Heart right ventricle (tissue), 16 donors: Measurements from ENCODE around the gene SH3RF3. TPM values are rescaled to one million over a fixed set of nuclear protein-coding genes. Genes with fewer than 3 reads are reported as not detected.

ENCODE experiments used
- ATAC-seq, 8 donors: fragments of 200-7000 bp; cut with Tn5 transposase; one replicate each; pipeline ENCODE4 v1.9.1; 2020; ENCODE audit warnings: mild to moderate bottlenecking in 8 of 8, moderate library complexity in 8 of 8, moderate number of reproducible peaks in 1 of 8
- DNase-seq, 2 donors: peaks; one replicate each; pipeline ENCODE4 v3.0.0-alpha.2; 2020
- H3K27ac ChIP-seq, 10 donors: fragments of 200-600 bp; sonication (generic) in 2 of 10; one replicate each; pipeline versions ENCODE4 v1.5.0 to v1.8.0; 2020 to 2022; ENCODE audit warnings: mild to moderate bottlenecking in 3 of 10
- H3K27me3 ChIP-seq, 7 donors: fragments of 200-600 bp; one replicate each; pipeline ENCODE4 v1.8.0; 2021 to 2022; ENCODE audit warnings: mild to moderate bottlenecking in 2 of 7
- H3K36me3 ChIP-seq, 9 donors: fragments of 200-600 bp; sonication (generic) in 1 of 9; one replicate each; pipeline versions ENCODE4 v1.5.0 to v1.8.0; 2020 to 2022; ENCODE audit warnings: mild to moderate bottlenecking in 2 of 9
- H3K4me1 ChIP-seq, 9 donors: fragments of 200-600 bp; sonication (generic) in 1 of 9; one replicate each; pipeline versions ENCODE4 v1.5.0 to v1.8.0; 2020 to 2022; ENCODE audit warnings: mild to moderate bottlenecking in 4 of 9
- H3K4me3 ChIP-seq, 10 donors: fragments of 200-600 bp; sonication (generic) in 2 of 10; one replicate each; pipeline versions ENCODE4 v1.5.0 to v1.8.0; 2020 to 2022; ENCODE audit warnings: mild to moderate bottlenecking in 7 of 10, moderate library complexity in 2 of 10
- H3K9me3 ChIP-seq, 11 donors: fragments of 200-600 bp in 10 of 11; sonication (generic) in 2 of 11; one replicate each; pipeline versions ENCODE4 v1.5.0 to v1.8.0; 2013 to 2022; ENCODE audit warnings: mild to moderate bottlenecking in 2 of 11, control low read depth in 1 of 11, moderate library complexity in 1 of 11
- CTCF ChIP-seq, 9 donors: fragments of 200-600 bp; sonication (generic) in 2 of 9; IDR thresholded peaks; one replicate each; pipeline versions ENCODE4 v1.5.0 to v1.8.0; 2021 to 2022; ENCODE audit warnings: antibody characterized with exemption in 9 of 9, mild to moderate bottlenecking in 5 of 9, moderate library complexity in 1 of 9
- WGBS, 2 donors: extraction: QIAGEN DNeasy Blood & Tissue Kit; methylation state at CpG; one replicate each; pipeline ENCODE4 v1.1.7; 2013; ENCODE audit warnings: inconsistent platforms in 1 of 2; 5-methylcytosine and 5-hydroxymethylcytosine counted together
- intact Hi-C, 10 donors: fragments of 100-400 bp; cut with DNase I; formaldehyde crosslinking; loops; one replicate each; pipeline versions ENCODE4 v1.11.1 to v1.14.2; 2022
- polyA plus RNA-seq, 2 donors: library from polyadenylated mRNA; stranded (reverse); fragments of 200-250 nt; gene quantifications; one replicate each; pipeline ENCODE4 v1.2.3, GENCODE V29; 2013
- total RNA-seq, 10 donors: library from RNA; stranded (reverse); fragmentation: NEBNext Ultra II Directional in 3 of 10; extraction: Animal tissue kit (Norgen Biotek cat#: 25700) in 3 of 10; gene quantifications; one replicate each; pipeline versions ENCODE4 v1.2.1 to v1.2.4, GENCODE V29; 2021 to 2023
- donor health status: Arrhythmogenic right ventricular cardiomyopathy.
- donor health status: ischemic (EF 13 %, LVEDD 7.1; RV severe dilation, severe dysfunction).
- donor health status: healthy with polysubstance abuse.
- donor health status: DM: no; HTN: yes; CAD: no.
- donor health status: DM: no; HTN: no; CAD: no.
- donor health status: ischemic (EF 25% LVEDD 6.9; RV normal size, moderate dysfunction).
- donor health status: ischemic (EF 25% LVEDD 5.7; RV mildly dilated, moderate dysfunction).
- donor health status: healthy.
- donor health status: DM: yes; HTN: yes; CAD: no.
- donor health status: Ischemic cardiomyopathy.
- donor health status: ischemic (EF 35%, LVEDD 5.7; RV mildly dilated, moderate dysfunction).
- donor health status: nonischemic (EF 11% LVEDD 7.7; RV severe dilation, severe dysfunction).
- donor health status: DM: yes; HTN: yes; CAD: no.
- donor health status: PGD.
- donor health status: ischemic (EF 29% LVEDD 5.4; RV normal size, mild dysfunction).
- donor health status: nonischemic (EF 23%, LVEDD 6.1; RV moderate dilation, normal function).

The SH3RF3 gene
- total and polyA plus RNA-seq, 12 donors: 5.0 to 11.5 (median 8.6) TPM

- Histone ChIP-seq H3K9me3 (no peaks in the 10 kb centered on the region), H3K27ac (no peak overlapping the region), H3K4me3 (no peak overlapping the region), H3K36me3 (no peaks in the 10 kb centered on the region), H3K27me3 (no peaks in the 10 kb centered on the region), H3K4me1 (no peaks in the 10 kb centered on the region)
- intact Hi-C loops: loop anchor here in 1 of 10 donors (10.0 kb wide), 1 partner anchor 76 kb away; no protein-coding TSS in a partner anchor
- no peak for ATAC-seq
- no peak for TF ChIP-seq CTCF (IDR thresholded peaks at IDR 0.05)
- DNase-seq: no peak
- WGBS, 2 donors: 88 to 91% methylated on average over 15 of the region's 15 CpGs
Measured at GRCh38 chr2:109419171-109419756, 290.3 kb downstream of the SH3RF3 start.

DNA sequence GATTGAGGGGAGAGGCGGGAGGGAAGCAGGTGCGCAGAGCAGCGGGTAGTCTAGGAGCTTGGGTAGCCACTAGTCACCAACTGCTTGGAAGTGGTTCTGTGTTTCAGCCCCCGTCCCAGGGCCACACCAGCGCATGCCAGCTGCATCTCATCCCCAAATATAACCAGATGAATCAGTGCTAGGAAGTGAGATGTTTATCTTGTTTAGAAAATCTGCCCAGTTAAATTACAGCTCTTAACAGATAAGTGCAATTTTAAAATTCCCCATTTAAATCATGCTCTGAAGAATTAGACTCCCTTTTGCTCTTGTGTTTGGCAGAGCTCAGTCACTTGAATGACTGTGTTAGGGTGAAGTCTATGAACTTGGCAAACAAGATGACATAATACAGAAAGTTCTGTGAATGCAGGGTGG is 291.0 kb downstream of the SH3RF3 start:
- Histone ChIP-seq H3K4me1 (no peaks in the 10 kb centered on the region), H3K27me3 (no peaks in the 10 kb centered on the region), H3K36me3 (no peaks in the 10 kb centered on the region), H3K9me3 (no peaks in the 10 kb centered on the region), H3K4me3 (no peak overlapping the region), H3K27ac (no peak overlapping the region)
- intact Hi-C loops: loop anchor here in 1 of 10 donors (10.0 kb wide), 1 partner anchor 75 kb away; no protein-coding TSS in a partner anchor
- DNase-seq (no peak), ATAC-seq (no peak)
- WGBS, 2 donors: 91 to 96% methylated on average over 5 of the region's 5 CpGs
- no peak for TF ChIP-seq CTCF (IDR thresholded peaks at IDR 0.05)

- ATAC-seq: no peak
- intact Hi-C loops: no loop called here
Measured at GRCh38 chr2:109421101-109421500, 292.1 kb downstream of the SH3RF3 start.

GRCh38 chr2:109421642-109422041 is 292.6 kb downstream of the SH3RF3 start:
- Histone ChIP-seq H3K36me3 (no peaks in the 10 kb centered on the region), H3K4me1 (no peaks in the 10 kb centered on the region), H3K27me3 (no peaks in the 10 kb centered on the region), H3K4me3 (no peak overlapping the region), H3K9me3 (no peaks in the 10 kb centered on the region), H3K27ac (no peak overlapping the region)
- TF ChIP-seq CTCF (IDR thresholded peaks at IDR 0.05): no peak
- ATAC-seq: no peak
- 94 to 95% methylated on average over 3 of the region's 3 CpGs for WGBS, 2 donors
- intact Hi-C loops: no loop called here
- no peak for DNase-seq

More at GRCh38 chr2:109421101-109421500, 292.1 kb downstream of the SH3RF3 start:
- no peak for TF ChIP-seq CTCF (IDR thresholded peaks at IDR 0.05)
- DNase-seq: no peak
- H3K9me3 ChIP-seq: no peaks in the 10 kb centered on the region
- H3K4me3 ChIP-seq: no peak overlapping the region
- no peaks in the 10 kb centered on the region for H3K27me3 ChIP-seq
- H3K4me1 ChIP-seq: no peaks in the 10 kb centered on the region
- H3K27ac ChIP-seq: no peak overlapping the region
- 90 to 96% methylated on average over 3 of the region's 3 CpGs for WGBS, 2 donors
- no peaks in the 10 kb centered on the region for H3K36me3 ChIP-seq
